IPS-18c (cell line): ENCODE measurements around the gene PSAP.

Experiments used
- H3K4me3 ChIP-seq: 2 replicates; pipeline ENCODE4 v1.7.0; 2013; ENCODE audit warnings: low read depth, mild to moderate bottlenecking, low read length, moderate library complexity; ENCODE audit not compliant: insufficient read depth
- H3K9me3 ChIP-seq: one replicate; pipeline ENCODE4 v1.6.1; 2013; ENCODE audit warnings: mild to moderate bottlenecking, low read length, moderate library complexity; ENCODE audit not compliant: control insufficient read depth, insufficient read depth

Gene PSAP

DNA sequence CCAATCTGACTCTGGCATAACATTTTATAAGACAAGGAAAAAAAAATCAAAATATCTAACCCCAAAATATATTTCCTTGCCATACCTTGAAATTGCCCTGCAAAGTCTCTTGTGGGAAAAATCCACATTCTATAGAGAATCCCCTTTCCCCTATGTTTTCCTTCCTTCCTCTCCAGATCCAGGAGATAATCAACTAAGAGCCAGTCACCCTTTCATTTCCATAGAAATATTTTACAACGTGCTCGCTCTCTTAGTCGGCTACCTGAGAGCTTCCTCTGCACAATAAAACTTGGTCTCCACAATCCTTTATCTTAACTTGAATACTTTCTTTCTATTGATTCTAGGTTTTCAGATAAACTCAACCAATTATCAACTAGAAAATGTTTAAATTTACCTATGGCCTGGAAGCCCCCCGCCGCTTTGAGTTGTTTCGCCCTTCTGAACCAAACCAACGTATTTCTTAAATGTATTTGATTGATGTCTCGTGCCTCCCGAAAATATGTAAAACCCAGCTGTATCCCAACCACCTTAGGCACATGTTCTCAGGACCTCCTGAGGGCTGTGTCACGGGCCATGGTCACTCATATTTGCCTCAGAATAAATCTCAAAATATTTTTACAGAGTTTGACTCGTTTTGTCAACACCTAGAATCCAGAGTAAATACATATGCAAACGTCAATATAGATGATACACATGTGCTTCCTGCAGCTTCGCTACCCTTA is 869 bp downstream of the PSAP start:
- H3K4me3 ChIP-seq, result peak overlapping the region; percentile 99
- H3K9me3 ChIP-seq, result no peaks in the 10 kb centered on the region

GRCh38 chr10:71849461-71849908 is 1.6 kb downstream of the PSAP start:
- no peaks in the 10 kb centered on the region for H3K9me3 ChIP-seq
- no peak overlapping the region; the same call in 1 of the 2 replicates for H3K4me3 ChIP-seq

- Histone ChIP-seq H3K4me3 (no peak overlapping the region), H3K9me3 (no peaks in the 10 kb centered on the region)
Measured at GRCh38 chr10:71848325-71849275, 2.5 kb downstream of the PSAP start.

DNA sequence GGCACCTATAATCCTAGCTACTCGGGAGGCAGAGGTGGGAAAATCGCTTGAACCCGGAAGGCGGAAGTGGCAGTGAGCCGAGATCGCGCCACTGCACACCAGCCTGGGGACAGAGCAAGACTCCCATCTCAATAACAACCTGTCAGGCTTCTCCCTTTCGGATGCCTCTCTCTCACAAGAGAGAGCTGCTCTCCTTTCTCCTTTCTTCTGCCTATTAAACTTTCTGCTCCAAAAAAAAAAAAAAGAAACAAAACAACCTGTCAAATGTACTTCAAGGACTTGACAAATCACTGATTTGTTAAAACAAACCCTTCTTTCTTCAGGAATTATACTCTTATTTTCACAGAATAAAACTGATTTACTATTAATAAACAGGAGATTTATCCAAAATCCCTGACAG is 3.6 kb downstream of the PSAP start:
- H3K4me3 ChIP-seq, result no peak overlapping the region
- H3K9me3 ChIP-seq, result no peaks in the 10 kb centered on the region

- Histone ChIP-seq H3K9me3 (no peaks in the 10 kb centered on the region), H3K4me3 (no peak overlapping the region)
Measured at GRCh38 chr10:71846816-71847215, 4.2 kb downstream of the PSAP start.

GRCh38 chr10:71845410-71846405 is 5.3 kb downstream of the PSAP start:
- H3K9me3 ChIP-seq, result no peaks in the 10 kb centered on the region
- no peak overlapping the region for H3K4me3 ChIP-seq

DNA sequence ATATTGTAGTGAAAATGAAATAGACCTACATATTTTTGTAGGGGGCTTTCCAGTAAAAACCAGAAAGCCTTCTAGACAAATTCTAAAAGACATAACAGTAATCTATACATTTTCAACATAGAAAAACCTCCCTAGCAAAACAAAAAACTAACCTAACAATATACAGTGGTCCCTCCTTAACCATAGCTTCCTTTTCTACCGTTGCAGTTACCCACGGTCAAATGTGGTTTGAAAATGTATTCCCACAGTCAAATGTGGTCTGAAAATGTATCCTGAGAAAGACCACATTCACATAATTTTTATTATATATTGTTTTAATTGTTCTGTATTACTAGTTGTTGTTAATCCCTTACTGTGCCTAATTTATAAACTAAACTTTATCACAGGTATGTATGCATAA is 6.4 kb downstream of the PSAP start:
- H3K9me3 ChIP-seq, result no peaks in the 10 kb centered on the region
- H3K4me3 ChIP-seq, result no peak overlapping the region

GRCh38 chr10:71844084-71844483 is 7.0 kb downstream of the PSAP start:
- Histone ChIP-seq H3K9me3 (no peaks in the 10 kb centered on the region), H3K4me3 (no peak overlapping the region)

DNA sequence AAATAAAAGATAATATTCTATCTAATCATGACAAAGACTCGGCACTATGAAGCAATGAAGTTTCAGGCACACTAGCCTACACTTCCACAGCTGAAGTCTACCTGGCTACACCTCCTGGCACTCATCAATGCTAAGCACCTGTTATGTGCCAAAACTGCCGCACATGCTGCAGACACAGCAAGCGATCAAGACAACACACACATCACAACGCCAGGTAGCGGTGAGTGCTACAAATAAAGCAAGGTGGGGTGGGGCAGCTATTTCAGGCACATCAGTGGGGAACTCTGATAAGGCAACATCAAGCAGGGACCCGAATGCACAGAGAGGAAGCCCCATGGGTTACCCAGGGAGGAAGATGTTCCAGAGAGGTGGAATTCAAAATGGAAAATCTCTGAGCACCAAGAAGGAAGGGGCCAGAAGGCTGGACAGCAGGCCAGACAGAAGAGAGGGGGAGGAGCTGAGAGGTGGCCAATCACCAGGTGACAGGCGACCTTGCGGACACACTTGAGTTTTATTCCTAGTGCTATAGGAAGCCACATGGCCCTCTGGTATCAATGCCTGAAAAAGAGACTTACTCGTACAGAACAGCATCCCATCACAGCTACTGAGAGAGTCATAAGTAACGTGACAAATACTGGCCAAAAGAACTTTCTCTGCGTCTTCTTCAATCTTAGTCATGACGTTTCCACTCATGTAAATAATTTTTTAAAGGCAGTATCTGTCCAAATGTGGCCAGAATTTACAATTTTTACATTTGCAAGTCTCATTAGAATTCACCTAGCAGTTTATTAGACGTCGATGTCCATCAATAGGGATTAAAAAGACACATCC is 8.0 kb downstream of the PSAP start:
- H3K9me3 ChIP-seq, result no peaks in the 10 kb centered on the region
- H3K4me3 ChIP-seq, result no peak overlapping the region

- no peaks in the 10 kb centered on the region for H3K9me3 ChIP-seq
- H3K4me3 ChIP-seq, result no peak overlapping the region
Measured at GRCh38 chr10:71842422-71842821, 8.6 kb downstream of the PSAP start.

GRCh38 chr10:71840958-71841335 is 10.1 kb downstream of the PSAP start:
- no peaks in the 10 kb centered on the region for H3K9me3 ChIP-seq
- no peak overlapping the region for H3K4me3 ChIP-seq

GRCh38 chr10:71840177-71840957 is 10.7 kb downstream of the PSAP start:
- no peak overlapping the region for H3K4me3 ChIP-seq

GRCh38 chr10:71838264-71839211 is 12.5 kb downstream of the PSAP start:
- no peaks in the 10 kb centered on the region for H3K9me3 ChIP-seq
- H3K4me3 ChIP-seq, result no peak overlapping the region

More at GRCh38 chr10:71840177-71840957, 10.7 kb downstream of the PSAP start:
- no peaks in the 10 kb centered on the region for H3K9me3 ChIP-seq

- H3K9me3 ChIP-seq, result no peaks in the 10 kb centered on the region
- no peak overlapping the region for H3K4me3 ChIP-seq
Measured at GRCh38 chr10:71837098-71837827, 13.8 kb downstream of the PSAP start.
